ENCODE data around the gene PARD3. TPM values are rescaled to one million over a fixed set of nuclear protein-coding genes. Genes with fewer than 3 reads are reported as not detected.

PARD3 gene
- total RNA-seq, 4 donors from 2014 or later, result 115 to 226 (median 141) TPM

DNA sequence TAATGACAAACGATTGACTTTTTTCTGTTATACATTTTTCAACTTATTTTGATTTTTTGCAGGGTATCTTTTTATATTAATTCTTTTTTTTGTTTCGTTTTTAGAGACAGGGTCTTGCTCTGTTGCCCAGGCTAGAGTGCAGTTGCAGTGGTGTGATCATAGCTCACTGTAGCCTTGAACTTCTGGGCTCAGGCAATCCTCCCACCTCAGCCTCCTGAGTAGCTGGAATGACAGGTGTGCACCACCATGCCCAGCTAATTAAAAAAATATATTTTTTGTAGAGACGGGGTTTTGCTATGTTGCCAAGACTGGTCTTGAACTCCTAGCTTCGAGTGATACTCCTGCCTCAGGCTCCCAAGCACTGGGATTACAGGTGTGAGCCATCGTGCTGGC, 601.3 kb downstream of the PARD3 start:
- DNase-seq (ENCODE audit: low spot score in 2 of 2), result no peak
- WGBS, result 91% methylated on average over 5 of the region's 5 CpGs
- H3K36me3 ChIP-seq, result no peaks in the 10 kb centered on the region
- no peak overlapping the region for H3K27ac ChIP-seq
- H3K27me3 ChIP-seq, result no peaks in the 10 kb centered on the region
- TF ChIP-seq POLR2A (IDR thresholded peaks at IDR 0.05), result no peak
- no peak for TF ChIP-seq POLR2AphosphoS5 (IDR thresholded peaks at IDR 0.05)
- TF ChIP-seq CTCF (IDR thresholded peaks at IDR 0.05), result no peak
- TF ChIP-seq EP300 (IDR thresholded peaks at IDR 0.05), result no peak
- no peak overlapping the region for H3K4me3 ChIP-seq
- H3K9me3 ChIP-seq, result no peaks in the 10 kb centered on the region
- peaks cover 3% of the 10 kb centered on the region for H3K4me1 ChIP-seq

GRCh38 chr10:34213193-34213804, 601.8 kb downstream of the PARD3 start:
- WGBS, result 88% methylated on average over 6 of the region's 6 CpGs
- TF ChIP-seq POLR2A (IDR thresholded peaks at IDR 0.05) (no peak), POLR2AphosphoS5 (IDR thresholded peaks at IDR 0.05) (no peak), CTCF (IDR thresholded peaks at IDR 0.05) (no peak), EP300 (IDR thresholded peaks at IDR 0.05) (no peak)

DNA sequence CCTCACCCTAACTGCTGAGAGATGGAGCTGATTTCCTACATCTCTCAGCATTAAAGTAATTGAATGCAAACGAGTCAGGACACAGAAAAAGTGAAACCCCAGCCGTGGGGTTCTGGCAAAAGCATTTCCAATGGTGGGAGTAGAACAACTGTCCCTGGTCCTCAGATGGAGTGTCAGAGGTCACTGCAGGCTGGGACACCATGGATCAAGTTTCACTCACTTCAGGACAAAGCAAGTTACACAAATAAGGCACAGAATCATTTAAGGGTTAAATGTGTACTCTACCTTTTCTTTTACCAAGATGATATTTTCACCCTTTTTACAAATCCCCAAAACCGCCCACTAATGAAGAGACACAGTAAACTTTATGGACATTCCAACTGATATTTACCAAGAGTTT, 607.8 kb downstream of the PARD3 start:
- Histone ChIP-seq H3K27me3 (no peaks in the 10 kb centered on the region), H3K4me3 (no peak overlapping the region), H3K27ac (no peak overlapping the region), H3K9me3 (no peaks in the 10 kb centered on the region), H3K36me3 (no peaks in the 10 kb centered on the region), H3K4me1 (peaks cover 2% of the 10 kb centered on the region)
- WGBS, result 68% methylated on average over 3 of the region's 3 CpGs
- no peak for DNase-seq (ENCODE audit: low spot score in 2 of 2)
- no peak for TF ChIP-seq POLR2AphosphoS5 (IDR thresholded peaks at IDR 0.05)
- no peak for TF ChIP-seq POLR2A (IDR thresholded peaks at IDR 0.05)
- TF ChIP-seq EP300 (IDR thresholded peaks at IDR 0.05), result no peak
- no peak for TF ChIP-seq CTCF (IDR thresholded peaks at IDR 0.05)

More at GRCh38 chr10:34213193-34213804, 601.8 kb downstream of the PARD3 start:
- no peak for DNase-seq (ENCODE audit: low spot score in 2 of 2)
- Histone ChIP-seq H3K4me3 (no peak overlapping the region), H3K36me3 (no peaks in the 10 kb centered on the region), H3K4me1 (peaks cover 3% of the 10 kb centered on the region), H3K27me3 (no peaks in the 10 kb centered on the region), H3K27ac (no peak overlapping the region), H3K9me3 (no peaks in the 10 kb centered on the region)

DNA sequence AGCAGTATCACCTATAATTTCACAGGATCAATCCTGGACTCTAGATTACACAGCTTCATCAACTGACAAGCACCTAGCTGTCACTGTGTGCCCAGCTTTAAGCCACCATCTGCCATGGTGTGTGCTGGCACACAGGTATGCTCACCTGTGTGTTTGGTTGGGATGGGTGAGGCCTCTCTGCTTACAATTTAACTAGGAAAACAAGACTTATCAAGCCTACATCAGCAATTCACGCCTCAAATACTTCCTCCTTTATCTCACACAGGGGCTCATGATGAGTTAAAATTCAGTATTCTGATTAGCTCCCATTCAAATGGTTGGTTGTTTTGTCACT, 608.2 kb downstream of the PARD3 start:
- TF ChIP-seq CTCF (IDR thresholded peaks at IDR 0.05) (no peak), EP300 (IDR thresholded peaks at IDR 0.05) (no peak), POLR2AphosphoS5 (IDR thresholded peaks at IDR 0.05) (no peak), POLR2A (IDR thresholded peaks at IDR 0.05) (no peak)

GRCh38 chr10:34206078-34206934, 608.8 kb downstream of the PARD3 start:
- no peaks in the 10 kb centered on the region for H3K9me3 ChIP-seq
- H3K27ac ChIP-seq, result no peak overlapping the region
- TF ChIP-seq CTCF (IDR thresholded peaks at IDR 0.05) (no peak), POLR2AphosphoS5 (IDR thresholded peaks at IDR 0.05) (no peak), EP300 (IDR thresholded peaks at IDR 0.05) (no peak), POLR2A (IDR thresholded peaks at IDR 0.05) (no peak)
- H3K36me3 ChIP-seq, result no peaks in the 10 kb centered on the region
- WGBS, result 94% methylated on average over 9 of the region's 9 CpGs
- H3K4me1 ChIP-seq, result no peaks in the 10 kb centered on the region
- DNase-seq (ENCODE audit: low spot score in 2 of 2), result no peak
- H3K4me3 ChIP-seq, result no peak overlapping the region
- no peaks in the 10 kb centered on the region for H3K27me3 ChIP-seq

More for the DNA sequence above, 608.2 kb downstream of the PARD3 start:
- Histone ChIP-seq H3K36me3 (no peaks in the 10 kb centered on the region), H3K27ac (no peak overlapping the region), H3K4me1 (no peaks in the 10 kb centered on the region), H3K4me3 (no peak overlapping the region), H3K27me3 (no peaks in the 10 kb centered on the region), H3K9me3 (no peaks in the 10 kb centered on the region)
- DNase-seq (ENCODE audit: low spot score in 2 of 2), result no peak
- 65% methylated on average over 1 of the region's 1 CpG for WGBS
